Stimulated activated naive CD8-positive, alpha-beta T cell treated with anti-CD3 and anti-CD28 coated beads, Interleukin-15, Interleukin-2, amounts not matched to agents 100 ng/mL and 50 ng/mL, for 24 hours (primary cell): ENCODE results near the gene INHBB.

Experiments
- H3K27ac Mint-ChIP-seq: one replicate; pipeline ENCODE4 v1.8.0; 2021; ENCODE audit warnings: mild to moderate bottlenecking, mixed read lengths
- H3K27me3 Mint-ChIP-seq: one replicate; pipeline ENCODE4 v1.8.0; 2021; ENCODE audit warnings: mixed read lengths
- H3K36me3 Mint-ChIP-seq: one replicate; pipeline ENCODE4 v1.8.0; 2021; ENCODE audit warnings: low read depth, mixed read lengths
- H3K4me1 Mint-ChIP-seq: one replicate; pipeline ENCODE4 v1.8.0; 2021; ENCODE audit warnings: low read depth, mixed read lengths
- H3K4me3 Mint-ChIP-seq: one replicate; pipeline ENCODE4 v1.8.0; 2021; ENCODE audit warnings: mild to moderate bottlenecking, mixed read lengths
- H3K9me3 Mint-ChIP-seq: one replicate; pipeline ENCODE4 v1.8.0; 2021; ENCODE audit warnings: mixed read lengths

Gene INHBB

DNA sequence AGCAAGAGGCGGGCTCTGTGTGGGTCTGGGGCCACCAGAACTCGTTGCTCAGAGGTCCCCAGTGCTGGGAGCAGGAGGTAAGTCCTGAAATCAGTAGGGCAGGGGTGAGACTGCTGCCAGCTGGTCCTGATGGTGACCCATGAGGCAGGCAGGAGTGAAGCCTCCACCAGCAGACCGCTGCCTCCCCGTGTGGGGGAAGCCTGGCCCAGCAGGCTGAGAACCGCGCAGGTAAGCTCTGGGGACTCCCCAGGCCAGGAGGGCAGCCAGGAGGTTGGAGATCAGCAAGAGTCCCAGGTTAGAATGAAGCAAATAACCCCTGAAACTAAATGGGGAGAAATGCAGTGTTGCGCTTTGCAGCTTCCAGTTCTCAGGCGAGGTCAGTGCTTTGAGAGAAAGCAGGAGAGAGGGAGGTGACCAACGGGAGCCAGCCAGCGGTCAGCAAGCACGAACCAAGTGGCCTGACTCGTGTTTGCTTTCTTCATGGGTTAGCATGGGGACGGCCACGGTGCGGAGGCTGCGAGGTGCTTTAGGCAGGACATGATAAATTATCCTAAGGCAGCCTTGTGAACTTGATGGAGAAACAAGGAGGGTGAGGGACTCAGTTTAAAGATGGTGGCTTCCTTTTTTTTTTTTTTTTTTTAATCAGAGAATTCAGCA is 26.2 kb downstream of the INHBB start:
- Mint-ChIP-seq H3K9me3 (no peaks in the 10 kb centered on the region), H3K36me3 (no peaks in the 10 kb centered on the region), H3K27me3 (no peaks in the 10 kb centered on the region), H3K4me1 (no peaks in the 10 kb centered on the region), H3K27ac (no peak overlapping the region), H3K4me3 (no peak overlapping the region)

DNA sequence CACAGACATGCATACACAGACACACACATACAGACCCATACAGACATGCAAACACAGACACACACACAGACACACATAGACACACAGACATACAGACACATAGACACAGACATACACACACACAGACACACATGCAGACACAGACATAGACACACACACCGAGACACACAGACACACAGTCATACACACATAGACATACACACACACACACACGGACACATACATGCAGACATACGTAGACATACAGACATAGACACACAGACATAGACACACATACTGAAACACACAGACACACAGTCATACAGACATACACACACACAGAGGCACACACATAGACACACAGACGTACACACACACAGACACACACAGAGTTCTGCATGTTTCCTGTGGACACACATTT is 26.9 kb downstream of the INHBB start:
- H3K9me3 Mint-ChIP-seq: no peaks in the 10 kb centered on the region
- H3K36me3 Mint-ChIP-seq: no peaks in the 10 kb centered on the region
- no peak overlapping the region for H3K4me3 Mint-ChIP-seq
- no peaks in the 10 kb centered on the region for H3K27me3 Mint-ChIP-seq
- no peaks in the 10 kb centered on the region for H3K4me1 Mint-ChIP-seq
- no peak overlapping the region for H3K27ac Mint-ChIP-seq

DNA sequence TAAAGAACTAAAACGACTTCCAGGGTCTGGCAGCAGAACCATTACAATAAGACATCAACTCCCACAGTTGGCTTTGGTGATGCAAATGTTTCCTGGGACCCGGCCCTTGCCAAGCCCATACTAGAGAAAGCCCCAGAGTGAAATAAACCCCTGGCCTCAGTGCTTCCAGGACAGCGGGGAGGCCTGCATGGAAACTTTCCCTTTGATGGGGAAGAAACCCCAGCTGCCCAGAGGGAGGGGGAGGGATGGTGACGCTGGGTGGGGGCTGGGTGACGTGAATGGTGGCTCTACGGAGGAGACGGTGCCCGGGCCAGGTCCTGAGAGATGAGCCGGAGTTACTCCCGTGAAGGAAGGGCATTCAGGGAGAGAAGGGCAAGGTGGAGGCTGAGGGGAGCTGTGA is 27.5 kb downstream of the INHBB start:
- Mint-ChIP-seq H3K9me3 (no peaks in the 10 kb centered on the region), H3K36me3 (no peaks in the 10 kb centered on the region), H3K27me3 (no peaks in the 10 kb centered on the region), H3K4me3 (no peak overlapping the region), H3K4me1 (no peaks in the 10 kb centered on the region), H3K27ac (no peak overlapping the region)

DNA sequence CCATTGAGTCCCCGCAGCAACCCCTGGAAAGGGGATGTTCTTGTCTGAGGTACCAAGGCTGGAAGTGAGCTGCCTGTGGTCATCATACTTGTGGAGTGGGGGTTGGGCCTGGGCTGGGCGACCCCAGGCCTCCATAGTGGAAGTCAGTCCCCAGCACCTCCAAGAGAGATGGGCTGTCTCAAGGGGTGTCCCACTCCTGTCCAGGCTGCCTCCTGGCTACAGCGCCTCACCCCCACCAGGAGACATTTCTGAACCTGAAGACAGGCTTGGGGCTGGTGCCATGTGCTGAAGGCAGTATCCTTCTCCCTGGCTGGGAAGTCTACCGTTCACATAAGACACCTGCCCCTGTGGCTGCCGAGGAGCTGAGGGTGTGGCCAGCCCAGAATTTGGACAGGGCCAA is 28.9 kb downstream of the INHBB start:
- no peaks in the 10 kb centered on the region for H3K9me3 Mint-ChIP-seq
- H3K27me3 Mint-ChIP-seq: no peaks in the 10 kb centered on the region
- no peak overlapping the region for H3K4me3 Mint-ChIP-seq
- no peaks in the 10 kb centered on the region for H3K4me1 Mint-ChIP-seq
- no peaks in the 10 kb centered on the region for H3K36me3 Mint-ChIP-seq
- H3K27ac Mint-ChIP-seq: no peak overlapping the region

DNA sequence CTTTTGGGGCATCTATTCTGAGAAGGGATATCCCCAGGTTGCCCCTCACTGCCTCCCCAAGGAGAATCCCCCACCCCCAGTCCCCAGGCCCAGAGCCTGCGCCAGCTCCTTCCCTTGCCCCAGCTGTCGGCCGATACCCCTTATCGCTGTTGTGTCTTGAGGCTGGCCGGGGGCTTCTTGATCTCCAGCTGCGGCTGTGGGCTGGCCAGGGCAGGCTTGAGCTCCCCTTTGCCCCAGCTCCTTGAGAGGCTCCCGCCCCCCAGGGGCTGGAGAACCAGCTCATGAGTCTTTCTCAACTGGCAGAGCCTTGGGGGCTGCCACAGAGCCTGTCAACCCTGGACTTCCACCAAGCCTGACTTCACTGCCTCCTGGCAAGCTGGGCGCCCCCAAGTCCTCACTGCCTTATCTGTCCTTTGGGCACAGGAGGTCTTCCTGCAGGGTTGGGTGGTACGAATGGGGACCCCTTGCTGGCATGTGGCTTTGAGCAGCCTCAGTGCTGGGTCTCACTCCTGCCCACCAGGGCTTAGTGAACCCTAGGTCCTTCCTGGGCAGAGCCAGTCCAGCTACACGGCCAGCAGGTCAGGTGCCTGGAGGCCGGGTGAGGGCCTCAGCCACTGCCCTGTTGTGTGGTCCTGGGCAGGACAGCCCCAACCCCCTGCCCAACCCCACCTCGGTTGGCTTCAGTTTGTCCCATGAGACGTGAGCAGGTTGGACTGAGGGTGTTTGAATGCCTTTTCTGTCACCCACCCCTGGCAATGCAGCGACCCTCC is 29.5 kb downstream of the INHBB start:
- H3K4me3 Mint-ChIP-seq: no peak overlapping the region
- H3K27ac Mint-ChIP-seq: no peak overlapping the region
- H3K27me3 Mint-ChIP-seq: no peaks in the 10 kb centered on the region
- H3K36me3 Mint-ChIP-seq: no peaks in the 10 kb centered on the region
- no peaks in the 10 kb centered on the region for H3K9me3 Mint-ChIP-seq
- no peaks in the 10 kb centered on the region for H3K4me1 Mint-ChIP-seq

DNA sequence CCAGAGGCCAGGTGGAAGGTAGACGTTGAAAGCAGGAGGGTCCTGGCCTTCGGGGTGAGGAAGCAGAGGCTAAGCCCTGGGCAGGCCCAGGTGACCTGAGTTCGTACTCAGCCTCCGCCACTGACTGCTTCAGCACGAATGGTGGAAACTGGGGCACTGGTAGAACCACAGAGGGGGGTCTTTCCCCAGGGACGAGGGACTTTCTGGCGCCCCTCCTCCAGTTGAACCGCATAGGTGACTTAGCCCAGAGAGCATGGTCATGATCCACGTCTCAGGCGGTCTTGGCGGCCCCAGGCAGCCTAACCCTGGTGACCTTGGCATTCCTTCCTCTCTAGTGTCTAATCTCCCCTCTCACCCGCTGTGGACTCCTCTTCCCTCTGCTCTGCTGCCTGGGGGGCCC is 30.2 kb downstream of the INHBB start:
- Mint-ChIP-seq H3K9me3 (no peaks in the 10 kb centered on the region), H3K27me3 (no peaks in the 10 kb centered on the region), H3K36me3 (no peaks in the 10 kb centered on the region), H3K4me3 (no peak overlapping the region), H3K27ac (no peak overlapping the region), H3K4me1 (no peaks in the 10 kb centered on the region)

DNA sequence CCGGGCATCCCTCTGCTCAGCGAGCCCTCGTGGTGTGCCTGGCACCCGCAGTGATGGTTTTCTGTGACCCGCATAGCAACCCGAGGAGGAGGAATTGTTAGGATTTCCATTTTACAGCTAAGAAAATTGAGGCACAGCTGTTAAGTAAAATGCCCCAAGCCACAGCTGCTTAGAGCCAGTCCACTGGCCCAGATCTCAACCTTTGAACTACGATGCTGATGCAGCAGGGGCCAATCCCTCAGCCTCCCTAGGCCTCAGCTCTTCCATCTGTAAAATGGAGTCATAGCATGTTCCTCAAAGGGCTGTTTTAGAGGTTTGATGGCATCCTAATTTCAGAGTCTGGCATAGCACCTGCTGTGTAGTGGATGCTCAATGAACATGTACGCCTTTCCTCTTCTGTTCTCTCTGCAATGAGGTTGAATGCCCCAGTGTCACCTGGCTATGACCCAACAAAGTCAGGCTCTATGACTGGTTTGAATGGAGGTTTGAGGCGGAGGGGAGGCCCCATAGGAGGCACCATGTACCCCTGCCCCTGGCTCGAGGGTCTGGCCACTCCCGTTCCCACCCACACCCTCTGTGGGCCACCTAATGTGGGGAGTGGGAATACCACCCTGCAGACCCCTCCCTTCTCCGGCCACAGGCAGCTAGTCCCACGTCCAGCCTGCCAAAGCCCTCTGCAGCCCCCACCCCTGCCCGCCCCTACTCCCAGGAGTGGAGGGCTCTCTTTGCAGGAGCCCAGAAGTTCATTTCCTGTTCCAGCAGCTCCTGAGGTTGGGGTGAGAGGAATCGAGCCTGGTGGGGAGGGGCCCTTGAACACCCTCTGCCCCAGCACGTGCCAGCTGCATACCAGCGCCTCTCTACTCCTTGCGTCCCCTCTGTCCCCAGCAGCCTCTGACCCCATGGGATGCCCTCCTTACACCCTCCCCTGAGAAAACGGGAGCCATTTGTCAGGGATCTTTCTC is 31.0 kb downstream of the INHBB start:
- H3K27ac Mint-ChIP-seq: no peak overlapping the region
- H3K4me1 Mint-ChIP-seq: no peaks in the 10 kb centered on the region
- H3K4me3 Mint-ChIP-seq: no peak overlapping the region
- no peaks in the 10 kb centered on the region for H3K27me3 Mint-ChIP-seq
- no peaks in the 10 kb centered on the region for H3K9me3 Mint-ChIP-seq
- no peaks in the 10 kb centered on the region for H3K36me3 Mint-ChIP-seq

DNA sequence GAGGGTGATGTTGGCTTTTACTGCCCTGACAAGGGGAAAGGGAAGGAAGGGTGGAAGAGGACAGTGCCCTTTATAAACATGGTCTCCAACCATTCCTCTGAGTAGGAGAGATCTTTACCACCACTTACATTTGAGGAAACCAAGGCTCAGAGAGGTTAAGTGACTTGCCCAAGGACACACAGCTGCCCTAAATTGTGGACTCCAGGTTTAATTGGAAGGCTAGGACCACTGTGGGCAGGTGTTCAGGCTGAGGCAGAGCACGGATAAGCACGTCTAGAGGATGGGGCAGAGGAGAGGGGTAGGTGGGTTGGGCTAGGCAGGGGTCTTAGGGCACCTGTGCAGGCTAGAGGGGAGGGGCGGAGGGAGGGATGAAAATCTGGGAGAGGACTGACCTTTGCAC is 32.7 kb downstream of the INHBB start:
- Mint-ChIP-seq H3K4me1 (no peaks in the 10 kb centered on the region), H3K27ac (no peak overlapping the region), H3K27me3 (no peaks in the 10 kb centered on the region), H3K36me3 (no peaks in the 10 kb centered on the region), H3K9me3 (no peaks in the 10 kb centered on the region), H3K4me3 (no peak overlapping the region)

DNA sequence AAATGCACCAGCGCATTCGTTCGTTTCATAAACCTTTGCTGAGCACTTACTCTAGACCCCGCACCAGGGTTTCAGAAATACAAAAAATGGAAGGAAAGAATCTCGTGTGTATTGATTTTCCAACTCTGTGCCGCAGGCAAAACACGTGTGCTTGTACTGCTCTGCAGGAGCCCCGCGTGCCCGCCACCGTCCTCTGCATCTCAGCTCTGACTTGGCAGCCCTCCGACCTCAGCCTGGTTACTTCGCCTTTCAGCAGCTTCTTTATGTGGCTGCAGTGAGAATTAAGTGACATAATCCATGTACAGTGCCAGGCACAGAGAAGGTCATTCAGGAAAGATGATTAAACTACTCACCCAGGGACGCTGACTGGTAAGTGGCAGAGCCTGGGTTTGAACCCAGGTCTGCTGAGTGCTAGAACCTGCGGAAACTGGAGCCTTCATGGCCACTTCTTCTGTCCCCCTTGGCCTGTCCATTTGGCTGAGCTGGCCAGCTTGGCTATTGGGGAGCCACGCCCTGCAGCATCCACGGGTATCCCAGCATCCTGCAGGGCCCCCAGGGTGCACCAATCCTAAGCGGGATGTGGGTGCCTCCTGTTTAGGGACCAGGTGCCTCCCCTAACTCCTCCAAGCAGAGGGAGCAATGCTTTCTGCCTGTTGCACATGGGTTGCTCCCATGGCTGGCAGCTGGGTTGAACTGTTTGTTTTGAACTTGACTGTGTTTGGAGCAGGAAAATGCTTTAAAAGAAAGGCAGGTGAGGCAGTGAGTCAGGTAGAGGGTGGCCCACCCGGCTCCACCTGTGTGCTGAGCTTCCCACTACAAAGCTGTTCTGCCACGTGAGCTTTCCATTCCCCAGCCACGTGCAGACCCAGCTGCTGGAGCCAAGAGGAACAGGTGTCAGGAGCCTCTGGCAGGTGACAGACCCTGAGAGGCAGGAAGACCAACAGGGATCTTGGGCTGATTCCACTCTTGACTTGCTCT is 34.3 kb downstream of the INHBB start:
- Mint-ChIP-seq H3K27me3 (no peaks in the 10 kb centered on the region), H3K27ac (no peak overlapping the region), H3K9me3 (no peaks in the 10 kb centered on the region), H3K4me1 (no peaks in the 10 kb centered on the region), H3K4me3 (no peak overlapping the region), H3K36me3 (no peaks in the 10 kb centered on the region)

DNA sequence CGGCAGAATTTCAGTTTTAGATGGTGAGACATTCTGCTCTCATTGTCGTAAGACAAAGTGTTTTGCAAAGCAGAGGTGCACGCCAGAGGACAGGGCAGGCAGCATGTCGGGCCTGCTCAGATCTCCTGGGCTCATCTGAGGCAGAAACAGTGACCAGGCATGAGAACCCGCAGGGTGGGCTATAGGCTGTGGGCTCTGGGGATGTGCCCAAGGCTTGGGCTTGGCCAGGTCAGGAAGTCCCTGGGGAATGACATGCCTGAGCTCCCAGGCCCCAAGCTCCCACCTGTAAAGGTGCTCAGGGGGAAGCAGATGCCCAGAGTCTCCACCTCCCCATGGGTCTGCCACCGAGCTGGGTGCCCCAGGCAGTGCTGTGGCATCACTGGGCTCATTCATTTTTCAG is 35.3 kb downstream of the INHBB start:
- Mint-ChIP-seq H3K36me3 (no peaks in the 10 kb centered on the region), H3K9me3 (no peaks in the 10 kb centered on the region), H3K27ac (no peak overlapping the region), H3K4me3 (no peak overlapping the region), H3K4me1 (no peaks in the 10 kb centered on the region), H3K27me3 (no peaks in the 10 kb centered on the region)

DNA sequence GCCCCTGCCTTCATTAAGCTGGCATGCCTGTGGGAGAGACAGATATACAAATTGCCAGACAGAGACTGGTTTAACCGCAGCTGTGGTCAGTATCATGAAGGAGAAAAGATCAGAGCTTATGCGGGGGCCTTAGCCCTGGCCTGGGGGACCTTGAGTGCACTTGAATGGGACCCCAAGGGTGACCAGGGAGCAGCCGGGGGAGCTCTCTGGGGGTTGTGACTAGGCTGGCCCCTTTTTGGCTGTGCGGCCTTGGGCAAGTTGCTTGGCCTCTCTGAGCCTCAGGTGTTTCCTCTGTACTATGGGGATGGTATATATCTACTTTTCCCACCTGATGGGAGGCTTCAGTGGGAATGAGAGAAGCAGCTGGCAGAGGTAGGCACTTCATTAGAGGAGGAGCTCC is 35.7 kb downstream of the INHBB start:
- H3K4me3 Mint-ChIP-seq: no peak overlapping the region
- H3K9me3 Mint-ChIP-seq: no peaks in the 10 kb centered on the region
- H3K27me3 Mint-ChIP-seq: no peaks in the 10 kb centered on the region
- H3K36me3 Mint-ChIP-seq: no peaks in the 10 kb centered on the region
- H3K27ac Mint-ChIP-seq: no peak overlapping the region
- H3K4me1 Mint-ChIP-seq: no peaks in the 10 kb centered on the region

DNA sequence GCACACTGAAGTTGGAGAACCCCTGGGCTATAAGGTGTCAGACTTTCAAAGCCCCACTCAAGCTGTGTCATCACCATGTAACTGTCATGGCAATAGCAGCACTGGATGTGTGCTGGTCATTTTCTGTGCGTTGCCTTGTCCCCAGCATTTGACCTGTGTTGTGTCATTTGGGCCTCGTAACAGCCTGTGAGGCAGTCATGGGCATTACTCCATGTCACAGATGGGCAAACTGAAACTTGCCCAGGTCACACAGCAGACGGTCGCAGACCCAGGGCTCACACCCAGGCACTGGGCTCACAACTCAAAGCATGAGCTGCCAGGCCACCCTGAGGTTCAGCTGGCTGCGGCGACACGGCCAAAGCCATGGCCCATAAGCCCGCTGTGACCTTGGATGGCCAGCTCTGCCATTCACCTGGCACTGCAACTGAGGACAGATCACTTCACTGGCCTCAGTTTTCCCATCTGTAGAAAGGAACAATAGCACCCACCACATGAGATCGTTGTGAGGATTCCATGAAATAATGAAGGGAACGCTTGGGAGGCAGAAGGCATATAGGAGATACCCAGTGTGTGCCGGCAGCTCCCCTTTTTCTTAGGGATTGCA is 36.7 kb downstream of the INHBB start:
- Mint-ChIP-seq H3K4me1 (no peaks in the 10 kb centered on the region), H3K27me3 (no peaks in the 10 kb centered on the region), H3K9me3 (no peaks in the 10 kb centered on the region), H3K36me3 (no peaks in the 10 kb centered on the region), H3K4me3 (no peak overlapping the region), H3K27ac (no peak overlapping the region)

DNA sequence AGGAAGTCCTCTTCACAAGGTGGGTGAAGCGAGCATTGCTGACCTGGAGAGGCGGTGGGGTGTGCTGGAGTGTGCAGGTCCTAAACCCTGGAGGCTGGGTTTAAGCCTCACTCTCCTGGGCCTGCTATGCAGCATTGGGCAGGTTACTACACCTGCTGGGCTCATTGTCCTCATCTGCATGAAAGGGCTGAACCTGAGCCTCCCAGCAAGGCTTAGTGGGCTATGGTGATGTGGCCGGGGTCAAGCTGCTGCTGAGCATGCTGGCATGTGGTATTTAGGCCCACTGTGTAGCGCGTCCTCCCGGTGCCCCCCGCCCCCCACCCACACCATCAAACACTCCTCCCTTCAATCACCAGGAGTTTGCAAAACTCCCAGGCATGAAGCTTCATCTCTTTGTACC is 37.3 kb downstream of the INHBB start:
- Mint-ChIP-seq H3K4me3 (no peak overlapping the region), H3K9me3 (no peaks in the 10 kb centered on the region), H3K27me3 (no peaks in the 10 kb centered on the region)

More for the DNA sequence above, 37.3 kb downstream of the INHBB start:
- no peak overlapping the region for H3K27ac Mint-ChIP-seq
- H3K36me3 Mint-ChIP-seq: no peaks in the 10 kb centered on the region
- no peaks in the 10 kb centered on the region for H3K4me1 Mint-ChIP-seq
